ENCODE results near the gene CAP1. TPM values are rescaled to one million over a fixed set of nuclear protein-coding genes. Genes with fewer than 3 reads are reported as not detected.
A peak's percentile ranks its signal among the peaks of the same experiment; 100 is the strongest.

Gene CAP1
- total and polyA plus RNA-seq, 9 of the 15 experiments (the other 6 are each of a cell fraction or from before 2014, with no cell fraction given) = 230 to 658 (median 281) TPM

- Histone ChIP-seq H3K9me3 (replicated peaks; ENCODE audit: control insufficient read depth, insufficient read depth, low read depth, low read length) (peaks cover 4% of the 10 kb centered on the region; the same call in 1 of the 2 replicates), H3K36me3 (ENCODE audit: control insufficient read depth, insufficient read depth, low read length) (no peaks in the 10 kb centered on the region), H3K4me3 (no peak overlapping the region), H3K4me2 (ENCODE audit: insufficient read depth, low read length) (no peak overlapping the region), H3K27ac (ENCODE audit: extremely low read depth, low read depth, low read length) (no peak overlapping the region), H3K4me1 (replicated peaks in 1 of 2; ENCODE audit: control insufficient read depth in 2 of 2, insufficient read depth in 2 of 2, low read length in 2 of 2) (peaks cover 0 to 26% of the 10 kb centered on the region in 2 experiments; a peak in 4 of 5 replicates), H3K9ac (ENCODE audit: insufficient read depth in 1 of 2, low read depth in 2 of 2, low read length in 2 of 2) (no peak overlapping the region), H3K9me1 (ENCODE audit: control insufficient read depth, insufficient read depth, low read length) (no peaks in the 10 kb centered on the region), H3K79me2 (ENCODE audit: control insufficient read depth, insufficient read depth, low read length) (no peaks in the 10 kb centered on the region), H3K27me3 (ENCODE audit: control insufficient read depth in 2 of 2, insufficient read depth in 2 of 2, low read length in 2 of 2) (no peaks in the 10 kb centered on the region; a peak in 1 of 5 replicates), H2AFZ (ENCODE audit: low read depth, low read length) (no peak overlapping the region), H4K20me1 (replicated peaks; ENCODE audit: control insufficient read depth, insufficient read depth, low read length) (no peaks in the 10 kb centered on the region)
- WGBS (ENCODE audit: insufficient coverage, low coverage, missing lambda C conversion rate) = 39% methylated on average over 3 of the region's 3 CpGs
- BruUV-seq (replicated peaks) = no TSS peak
- ChIA-PET POLR2A (interaction anchor here (0.5 to 3.9 kb wide), 4 partner anchors 7 to 96 kb away, joined by 3 to 27 read pairs (median 8); partner anchors contain the start of gene CAP1), CTCF (ENCODE audit: low intra/inter-chr PET ratio) (interaction anchor here (2.1 kb wide), 1 partner anchor 111 kb away, joined by 9 read pairs; no protein-coding TSS in a partner anchor)
- DNase-seq (ENCODE audit: extremely low read depth in 1 of 4, low spot score in 3 of 4) (no peak), FAIRE-seq (no peak), ATAC-seq (no peak)
- in situ Hi-C loops (cut with MboI) = loop anchor here (5.0 kb wide), 1 partner anchor 113 kb away; no protein-coding TSS in a partner anchor
- intact Hi-C loops (cut with micrococcal nuclease) = loop anchor here (5.0 kb wide), 1 partner anchor 213 kb away; no protein-coding TSS in a partner anchor
- TF ChIP-seq NFIC (IDR thresholded peaks at IDR 0.05) (peak; percentile 80), FOXA1 (IDR thresholded peaks at IDR 0.05; ENCODE audit: borderline replicate concordance) (no peak)
Measured at GRCh38 chr1:40030528-40031135, 9.9 kb upstream of the CAP1 start.

GRCh38 chr1:40032240-40032891 lies 8.2 kb upstream of the CAP1 start:
- no peak overlapping the region for H3K4me3 ChIP-seq
- peak; percentile 83 for FAIRE-seq
- no peak for TF ChIP-seq PHB (CRISPR knock-in tag; IDR thresholded peaks at IDR 0.05)
- TF ChIP-seq JUND (IDR thresholded peaks at IDR 0.05; ENCODE audit: borderline replicate concordance, low read depth, low read length) = peak; percentile 56; the same call in 1 of the 2 replicates
- TF ChIP-seq JUND (tag; IDR thresholded peaks at IDR 0.05; ENCODE audit: borderline replicate concordance, low read depth, low read length) = no peak; the same call in 2 of the 3 replicates
- TF ChIP-seq ZNF24 (IDR thresholded peaks at IDR 0.05) = peak; percentile 98
- peak; percentile 55; the same call in 1 of the 2 replicates for TF ChIP-seq ATF3 (IDR thresholded peaks at IDR 0.05)
- no peak for TF ChIP-seq ATF3 (CRISPR knock-in tag; conservative IDR thresholded peaks at IDR 0.05)
- TF ChIP-seq MYC (IDR thresholded peaks at IDR 0.05; ENCODE audit: low read depth, low read length) = peak; percentile 26; the same call in 1 of the 2 replicates
- no peak for TF ChIP-seq MYC (CRISPR knock-in tag; IDR thresholded peaks at IDR 0.05; ENCODE audit: borderline replicate concordance, low read depth)
- TF ChIP-seq CTCF (IDR thresholded peaks at IDR 0.05 in 2 of 3, conservative IDR thresholded peaks at IDR 0.05 in 1 of 3; ENCODE audit: insufficient read depth in 2 of 3, low read depth in 1 of 3, low read length in 3 of 3) = peak; percentile 71 to 89 (median 80)

More at GRCh38 chr1:40032240-40032891, 8.2 kb upstream of the CAP1 start:
- ChIA-PET CTCF (ENCODE audit: low intra/inter-chr PET ratio) (interaction anchor here (2.1 kb wide), 1 partner anchor 113 kb away, joined by 9 read pairs; no protein-coding TSS in a partner anchor), POLR2A (interaction anchor here (0.6 to 1.1 kb wide), 6 partner anchors 17 to 320 kb away, joined by 3 to 5 read pairs (median 4); no protein-coding TSS in a partner anchor)
- DNase-seq (ENCODE audit: extremely low read depth in 1 of 4, low spot score in 3 of 4) (peak; percentile 59 to 77 (median 69)), ATAC-seq (peak; percentile 77)
- in situ Hi-C loops (cut with MboI) = loop anchor here (5.0 kb wide), 1 partner anchor 115 kb away; no protein-coding TSS in a partner anchor
- H3K4me1 ChIP-seq (replicated peaks in 1 of 2; ENCODE audit: control insufficient read depth in 2 of 2, insufficient read depth in 2 of 2, low read length in 2 of 2) = peaks cover 10 to 41% of the 10 kb centered on the region in 2 experiments
- intact Hi-C loops (cut with micrococcal nuclease) = loop anchor here (1.0 to 5.0 kb wide), 3 partner anchors 59 to 215 kb away; no protein-coding TSS in a partner anchor
- H3K27me3 ChIP-seq (ENCODE audit: control insufficient read depth in 2 of 2, insufficient read depth in 2 of 2, low read length in 2 of 2) = no peaks in the 10 kb centered on the region
- H2AFZ ChIP-seq (ENCODE audit: low read depth, low read length) = peak overlapping the region; percentile 72
- no peak overlapping the region for H3K4me2 ChIP-seq (ENCODE audit: insufficient read depth, low read length)
- no peaks in the 10 kb centered on the region for H3K9me3 ChIP-seq (replicated peaks; ENCODE audit: control insufficient read depth, insufficient read depth, low read depth, low read length)
- no peaks in the 10 kb centered on the region for H3K36me3 ChIP-seq (ENCODE audit: control insufficient read depth, insufficient read depth, low read length)
- H3K9me1 ChIP-seq (ENCODE audit: control insufficient read depth, insufficient read depth, low read length) = no peaks in the 10 kb centered on the region
- no peaks in the 10 kb centered on the region for H3K79me2 ChIP-seq (ENCODE audit: control insufficient read depth, insufficient read depth, low read length)
- no peak overlapping the region for H3K27ac ChIP-seq (ENCODE audit: extremely low read depth, low read depth, low read length)
- no peaks in the 10 kb centered on the region for H4K20me1 ChIP-seq (replicated peaks; ENCODE audit: control insufficient read depth, insufficient read depth, low read length)
- H3K9ac ChIP-seq (ENCODE audit: insufficient read depth in 1 of 2, low read depth in 2 of 2, low read length in 2 of 2) = no peak overlapping the region
- whole genome bisulfite sequencing (ENCODE audit: insufficient coverage, low coverage, missing lambda C conversion rate) = 15% methylated on average over 4 of the region's 4 CpGs
- no TSS peak for BruUV-seq (replicated peaks)
